ENCODE results near the gene ACTL8.
"Not testable (repeated sequence)": the region's sequence is repeated elsewhere in the genome, so short reads cannot be mapped to it uniquely, and the experiment has no call there.

The ACTL8 gene

DNA sequence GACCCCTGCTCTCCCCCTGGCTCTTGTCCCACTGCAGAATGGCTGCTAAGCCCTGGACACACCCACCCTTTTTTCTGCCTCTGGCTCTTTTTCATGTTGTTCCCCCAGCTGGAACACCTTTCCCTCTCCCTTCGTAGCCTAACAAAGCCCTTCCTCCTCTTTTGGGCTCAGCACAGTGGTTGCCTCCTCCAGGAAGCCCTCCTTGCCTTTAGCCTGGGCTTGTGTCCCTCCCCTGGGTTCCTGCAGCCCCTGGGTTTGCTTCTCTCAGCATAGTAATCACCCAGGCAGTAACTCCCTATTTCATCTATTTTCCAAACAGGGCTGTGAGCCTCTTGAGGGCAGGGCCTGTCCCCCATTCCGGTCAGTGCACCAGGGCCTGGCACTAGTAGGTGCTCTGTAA lies 19.8 kb upstream of the ACTL8 start:
- DNase-seq (ENCODE audit: low read depth in 2 of 2) = no peak

DNA sequence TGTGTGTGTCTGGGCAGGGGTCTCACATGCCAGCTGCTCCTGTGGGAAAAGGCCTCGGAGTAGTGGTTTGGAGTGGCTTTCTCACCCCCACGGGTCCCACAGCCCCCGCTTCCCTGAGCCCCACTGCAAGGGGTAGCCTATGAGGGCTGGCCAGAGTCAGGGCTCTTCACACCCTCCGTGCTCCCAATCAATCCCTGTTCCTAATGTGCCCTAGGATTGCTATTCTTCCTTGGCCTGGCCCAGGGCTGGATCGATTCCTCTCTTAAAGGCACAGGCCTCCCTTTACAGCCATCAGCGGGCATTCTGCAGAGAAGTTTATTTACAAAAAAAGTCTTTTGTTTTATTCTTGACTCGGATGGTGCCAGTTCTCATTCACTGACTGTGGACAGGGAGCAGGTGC lies 19.3 kb upstream of the ACTL8 start:
- no peak for DNase-seq (ENCODE audit: low read depth in 2 of 2)

DNA sequence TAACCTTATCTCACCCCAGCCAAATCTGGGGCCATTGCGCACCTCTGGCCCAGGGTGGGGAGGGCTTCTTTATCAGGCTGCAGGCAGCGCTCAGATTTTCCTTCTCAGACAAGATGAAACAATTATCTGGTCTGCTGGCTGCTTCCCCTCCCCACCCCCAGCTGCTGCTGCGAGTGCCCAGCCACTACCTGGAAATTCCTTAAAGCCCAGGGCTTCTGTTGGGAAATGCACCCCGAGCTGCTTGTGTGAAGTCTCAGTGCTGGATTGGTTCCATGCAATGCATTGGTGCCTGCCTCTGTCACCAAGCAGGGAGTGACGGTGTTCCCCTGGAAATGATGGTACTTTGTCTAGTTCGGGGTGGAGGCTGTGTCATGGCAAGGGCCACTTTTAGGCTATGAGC lies 18.5 kb upstream of the ACTL8 start:
- DNase-seq (ENCODE audit: low read depth in 2 of 2) = no peak

DNA sequence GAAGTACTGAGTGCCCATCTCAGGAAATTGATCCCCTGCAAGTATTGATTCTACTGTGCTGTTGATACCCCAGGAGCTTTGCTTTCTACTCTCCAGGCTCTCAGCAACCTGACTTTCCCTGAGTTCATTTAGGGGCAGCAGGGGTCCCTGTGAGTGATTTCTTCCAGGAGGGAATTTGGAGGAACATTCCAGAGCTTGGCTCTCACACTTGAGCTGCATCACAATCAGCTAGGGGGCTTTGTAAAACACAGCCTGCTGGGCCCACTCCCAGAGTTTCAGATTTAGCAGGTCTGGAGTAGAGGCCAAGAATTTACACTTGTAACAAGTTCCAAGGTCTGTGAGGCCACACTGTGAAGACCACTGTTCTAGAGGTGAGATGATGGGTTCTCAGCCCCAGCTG lies 16.1 kb upstream of the ACTL8 start:
- DNase-seq (ENCODE audit: low read depth in 2 of 2) = no peak

DNA sequence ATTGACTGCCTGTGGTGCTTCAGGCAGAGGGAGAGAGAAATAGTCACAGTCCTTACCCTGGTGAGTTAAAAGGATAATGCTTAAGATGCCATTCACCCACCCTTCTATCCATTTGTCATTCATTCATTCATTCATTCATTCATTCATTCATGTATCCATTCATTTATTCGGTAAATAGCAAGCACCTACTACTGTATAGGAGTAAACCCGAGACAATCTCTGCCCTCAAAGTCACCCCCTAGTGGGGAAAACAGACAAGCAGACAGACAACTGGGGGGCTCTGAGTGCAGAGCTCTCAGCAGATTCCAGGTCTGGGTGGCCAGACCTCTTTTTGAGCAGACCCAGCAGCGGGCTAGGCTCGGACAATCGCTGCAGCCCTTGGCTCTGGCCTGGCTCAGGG lies 14.1 kb upstream of the ACTL8 start:
- no peak for DNase-seq (ENCODE audit: low read depth in 2 of 2)

DNA sequence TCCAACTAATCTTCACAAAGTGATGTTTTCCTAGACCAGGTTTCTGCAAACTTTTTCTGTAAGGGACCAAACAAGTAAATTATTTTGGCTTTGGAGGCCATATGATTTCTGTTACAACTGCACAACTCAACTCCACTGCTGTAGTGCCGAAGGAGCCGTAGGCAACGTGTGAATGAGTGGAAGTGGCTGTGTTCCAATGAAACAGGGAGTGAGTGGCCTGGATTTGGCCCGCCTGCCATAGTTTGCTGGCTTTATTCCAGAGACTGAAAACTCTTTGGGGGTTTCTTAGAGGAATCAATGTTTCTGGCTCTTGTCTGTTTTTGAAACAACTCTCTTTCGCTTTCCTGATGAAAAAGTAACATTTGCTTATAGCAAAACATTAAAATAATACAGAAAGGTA lies 12.6 kb upstream of the ACTL8 start:
- no peak for DNase-seq (ENCODE audit: low read depth in 2 of 2)

DNA sequence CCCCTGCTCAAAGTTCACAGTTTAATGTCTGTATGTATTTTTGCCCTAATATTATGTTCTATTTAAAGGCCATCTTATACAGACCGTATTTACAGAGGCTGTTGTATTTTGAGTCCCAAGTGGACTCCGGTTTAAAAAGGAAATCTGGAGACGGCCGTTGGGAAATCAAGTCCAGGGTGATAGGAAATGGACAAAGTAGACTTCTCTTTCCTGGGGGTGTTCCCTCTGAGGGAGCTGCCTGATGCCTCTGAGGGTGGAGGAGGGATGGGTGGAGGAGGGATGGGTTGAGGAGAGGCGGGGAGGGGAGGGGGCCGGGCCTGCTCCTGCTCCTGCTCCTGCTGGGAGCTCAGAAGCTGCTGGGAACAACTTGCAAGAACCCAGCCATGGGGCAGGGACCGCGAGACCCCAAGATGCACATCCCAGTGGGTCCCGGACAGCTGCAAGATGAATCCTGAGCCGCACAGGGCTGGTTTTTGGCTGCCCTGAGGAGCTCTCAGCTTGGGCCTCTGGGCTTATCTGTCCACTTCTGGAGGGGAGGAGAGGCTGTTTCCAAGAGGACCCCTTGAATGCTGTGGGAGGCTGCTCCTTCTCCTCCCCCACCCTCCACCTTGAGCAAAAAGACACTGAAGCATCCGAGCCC lies 12.0 kb upstream of the ACTL8 start:
- DNase-seq (ENCODE audit: low read depth in 2 of 2) = no peak

DNA sequence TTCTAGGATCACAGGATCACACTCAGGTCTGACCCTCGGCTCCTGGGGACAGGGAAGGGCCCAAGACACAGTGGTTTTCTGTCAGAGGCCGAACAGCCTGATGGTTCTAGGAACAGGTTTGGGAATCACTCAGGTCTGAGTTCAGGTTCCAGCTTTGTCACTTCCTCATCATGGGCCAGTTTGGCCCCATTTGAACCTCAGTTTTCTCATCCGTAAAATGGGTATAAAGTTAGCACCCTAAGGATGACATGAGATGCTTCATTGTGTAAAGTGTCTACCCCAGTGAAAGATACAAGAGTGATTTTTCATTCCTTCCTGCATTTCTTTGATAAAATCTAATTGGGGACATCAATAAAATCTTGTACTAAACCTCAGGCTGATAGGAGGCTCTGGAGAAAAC lies 11.2 kb upstream of the ACTL8 start:
- no peak for DNase-seq (ENCODE audit: low read depth in 2 of 2)

DNA sequence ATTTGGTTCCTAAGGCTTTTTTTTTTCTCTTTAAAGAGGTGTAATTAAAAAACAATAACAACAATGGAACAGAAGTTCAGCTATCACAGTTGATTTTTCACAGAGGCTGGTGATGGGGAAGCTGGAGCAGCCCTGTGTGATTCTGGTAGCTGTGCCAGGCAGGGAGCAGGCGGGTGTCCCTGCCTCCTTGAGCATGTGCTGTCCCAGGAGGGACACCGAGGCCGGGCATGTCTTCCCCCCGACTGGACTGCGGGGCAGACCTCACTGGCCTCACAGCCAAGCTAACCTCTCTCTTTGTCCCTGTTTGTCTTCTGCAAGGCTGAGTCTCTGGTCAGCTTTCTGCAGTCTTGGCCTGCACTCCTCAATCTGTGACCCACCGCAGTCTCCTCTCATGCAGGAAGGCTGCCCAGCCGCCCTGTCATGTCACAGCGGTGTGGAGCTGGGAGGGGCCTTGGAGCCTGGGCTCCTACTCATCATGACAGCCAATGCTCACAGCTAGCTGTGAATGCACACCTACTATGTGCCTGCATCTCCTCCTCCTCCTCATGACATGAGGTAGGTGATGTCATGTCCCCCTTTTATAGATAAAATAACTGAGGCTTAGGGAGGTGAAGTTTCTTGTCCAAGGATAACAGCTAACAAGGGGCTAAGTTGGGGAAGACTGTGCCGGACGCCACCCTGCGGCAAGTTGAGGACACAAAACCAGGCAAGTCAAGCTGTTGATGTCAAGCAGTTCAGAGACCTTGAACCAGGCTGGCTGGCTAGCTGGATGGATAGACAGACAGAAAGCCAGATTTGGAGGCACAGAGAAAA lies 10.3 kb upstream of the ACTL8 start:
- no peak for DNase-seq (ENCODE audit: low read depth in 2 of 2)

DNA sequence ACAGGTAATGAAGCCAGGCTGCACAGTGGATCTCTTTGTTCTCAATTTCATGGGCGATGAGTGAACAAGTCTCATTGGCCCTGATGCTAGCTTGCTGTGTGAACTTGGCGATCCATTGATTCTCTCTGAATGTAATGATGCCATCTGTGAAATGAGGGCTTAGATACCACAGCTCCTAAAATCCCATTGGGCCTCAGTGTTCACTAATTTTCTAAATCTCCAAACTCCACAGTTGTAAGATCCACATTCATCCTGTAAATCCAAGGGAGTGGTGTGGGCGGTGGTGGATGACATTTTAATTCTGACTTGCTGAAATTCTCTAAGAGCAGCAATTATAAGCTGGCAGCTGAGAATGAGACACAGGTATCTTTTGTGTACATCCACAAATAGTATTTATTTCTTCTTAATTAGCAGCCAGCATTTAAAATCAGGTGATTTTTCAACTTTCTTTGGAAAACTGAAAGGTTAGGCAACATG lies 9.6 kb upstream of the ACTL8 start:
- DNase-seq (ENCODE audit: low read depth in 2 of 2) = no peak

DNA sequence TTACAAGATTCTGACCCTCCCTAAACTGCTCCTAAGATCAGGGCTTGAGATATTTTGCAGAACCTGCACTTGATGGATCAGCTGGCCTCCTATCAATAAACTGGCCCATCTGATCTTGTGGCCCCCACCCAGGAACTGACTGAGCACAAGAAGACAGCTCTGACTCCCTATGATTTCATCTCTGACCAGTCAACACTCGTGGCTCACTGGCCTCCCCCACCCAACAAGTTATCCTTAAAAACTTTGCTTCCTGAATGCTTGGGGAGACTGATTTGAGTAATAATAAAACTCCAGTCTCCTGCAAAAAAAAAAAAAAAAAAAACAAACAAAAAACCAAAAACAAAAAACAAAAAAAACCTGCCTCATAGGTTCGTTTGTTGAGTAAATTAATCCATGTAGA lies 8.9 kb upstream of the ACTL8 start:
- not testable (repeated sequence) for DNase-seq (ENCODE audit: low read depth in 2 of 2)

DNA sequence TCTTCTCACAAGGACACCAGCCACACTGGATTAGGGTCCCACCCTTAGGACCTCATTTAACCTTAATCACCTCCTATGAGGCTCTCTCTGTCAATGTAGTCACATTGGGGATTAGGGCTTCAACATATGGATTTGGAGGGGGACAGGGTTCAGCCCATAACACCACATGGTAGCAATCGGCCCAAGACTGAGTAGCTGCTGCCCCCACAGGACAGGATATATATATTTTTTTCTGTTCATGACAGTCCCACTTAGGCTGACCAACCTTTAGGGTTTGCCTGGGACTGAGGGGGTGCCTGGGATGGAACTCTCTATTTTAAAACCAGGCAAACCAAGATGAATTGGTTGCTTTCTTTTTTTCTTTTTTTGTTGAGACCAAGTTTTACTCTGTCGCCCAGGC lies 8.2 kb upstream of the ACTL8 start:
- DNase-seq (ENCODE audit: low read depth in 2 of 2) = no peak

DNA sequence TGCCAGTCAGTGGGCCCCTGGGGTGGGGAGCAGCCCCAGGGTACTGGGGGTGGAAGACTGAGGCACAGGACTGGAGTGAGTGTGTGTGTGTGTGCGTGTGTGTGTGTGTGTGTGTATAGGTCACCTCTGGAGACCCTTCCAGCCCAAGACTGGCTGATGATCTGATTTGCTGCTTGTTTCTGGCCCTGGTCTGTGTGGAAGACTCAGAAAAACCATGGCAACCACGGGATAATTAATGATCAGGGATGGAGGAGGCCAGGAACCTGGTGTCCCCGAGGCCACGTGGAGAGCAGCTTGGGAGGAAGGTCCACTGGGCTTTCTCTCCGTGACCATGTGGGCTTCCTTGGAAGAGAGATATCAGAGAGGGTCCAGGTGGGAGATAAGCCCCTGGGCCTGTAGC lies 4.8 kb upstream of the ACTL8 start:
- DNase-seq (ENCODE audit: low read depth in 2 of 2) = no peak

DNA sequence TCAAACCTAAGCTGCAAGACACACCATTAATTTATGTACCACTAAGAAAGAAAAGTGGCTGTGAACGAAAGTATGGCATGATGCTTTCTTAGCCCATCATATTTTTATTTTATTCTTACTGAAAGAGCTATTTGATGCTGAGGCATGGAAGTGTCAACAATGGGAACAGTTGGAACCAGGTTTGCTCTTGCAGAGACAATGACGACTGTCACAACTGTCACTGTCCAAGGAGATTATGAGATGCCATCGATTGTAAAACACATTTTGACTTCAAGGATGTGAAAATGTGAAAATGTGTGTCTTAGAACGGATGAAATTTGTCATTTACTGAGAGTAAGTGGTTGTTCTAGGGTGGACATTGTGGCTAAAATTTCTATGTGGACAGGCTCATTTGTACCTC lies 2.8 kb upstream of the ACTL8 start:
- no peak for DNase-seq (ENCODE audit: low read depth in 2 of 2)

DNA sequence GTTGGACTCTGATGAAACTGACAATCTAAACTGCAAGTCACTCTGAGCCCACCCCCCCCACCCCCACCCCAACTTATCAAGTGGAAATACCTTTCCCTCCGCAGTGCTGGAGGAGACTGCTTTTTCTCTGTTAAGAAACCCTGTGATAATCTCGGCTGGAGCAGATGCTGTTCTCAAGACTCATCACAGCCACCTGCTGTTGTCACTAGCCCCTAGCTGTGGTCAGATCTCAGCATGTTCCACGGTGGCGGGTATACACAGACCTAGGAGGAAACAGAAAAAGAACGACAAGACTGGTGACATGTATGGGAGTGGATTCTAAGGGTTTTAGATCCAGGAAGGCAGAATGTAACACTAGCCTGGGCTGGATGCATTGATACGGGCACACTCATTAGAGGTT lies 2.3 kb downstream of the ACTL8 start:
- DNase-seq (ENCODE audit: low read depth in 2 of 2) = no peak

DNA sequence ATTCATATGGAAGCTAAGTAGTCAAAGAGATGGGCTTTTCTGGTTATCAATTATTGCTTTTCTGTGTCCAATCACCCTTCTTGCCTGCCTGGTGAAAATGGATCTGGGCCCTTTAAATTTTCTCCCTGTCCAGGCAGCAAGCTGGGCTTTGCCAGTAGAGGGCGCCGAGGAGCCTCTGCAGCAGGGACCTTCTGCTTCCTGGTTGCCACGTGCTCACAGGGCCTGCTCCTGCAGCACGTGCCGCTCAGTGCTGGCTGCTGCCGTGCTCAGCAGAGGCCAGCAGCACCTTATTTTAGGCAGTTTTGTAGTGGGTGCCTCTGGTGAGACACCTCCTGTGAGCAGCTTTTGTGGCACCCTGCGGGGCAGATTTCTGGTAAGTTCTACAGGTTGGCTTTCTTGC lies 4.0 kb downstream of the ACTL8 start:
- DNase-seq (ENCODE audit: low read depth in 2 of 2) = no peak

DNA sequence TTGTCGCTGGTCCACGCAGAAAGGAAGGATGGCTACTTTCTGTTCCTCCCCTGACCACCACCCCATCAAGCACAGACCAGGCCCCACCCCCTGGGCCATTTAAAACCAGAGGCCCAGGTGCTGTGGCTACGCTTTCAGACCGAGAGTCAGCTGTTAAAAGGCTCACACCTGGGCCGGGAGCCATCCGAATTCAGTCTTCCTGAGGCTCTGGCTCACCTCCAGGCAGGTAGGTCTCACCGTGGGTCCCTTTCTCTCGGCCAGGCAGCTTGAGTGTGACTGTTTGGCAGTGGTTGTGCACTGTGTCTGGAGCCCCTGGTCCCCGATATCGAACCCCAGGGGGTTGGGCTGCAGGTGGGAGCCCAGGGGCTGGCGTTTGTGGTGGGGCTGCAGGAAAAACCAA lies 7.2 kb downstream of the ACTL8 start:
- DNase-seq (ENCODE audit: low read depth in 2 of 2) = no peak

DNA sequence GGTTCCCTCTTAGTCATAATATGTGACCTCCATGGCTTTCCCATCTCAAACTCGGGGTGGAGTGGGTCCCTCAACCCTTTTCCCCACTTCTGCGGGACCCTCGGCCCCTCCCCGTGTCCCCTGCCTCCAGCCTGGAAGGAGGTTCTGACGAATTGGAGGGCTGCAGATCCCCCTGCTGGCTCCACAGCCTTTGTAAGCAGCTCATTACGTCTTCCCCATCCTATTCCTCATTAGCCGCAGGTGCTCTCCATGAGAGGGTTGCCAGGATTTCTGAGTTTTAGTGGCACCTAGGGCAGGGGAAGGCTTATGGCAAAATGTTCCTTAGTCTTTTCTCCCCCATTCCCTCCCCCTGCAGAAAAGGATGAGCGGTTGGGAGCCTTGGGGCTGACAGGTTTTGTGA lies 8.3 kb downstream of the ACTL8 start:
- no peak for DNase-seq (ENCODE audit: low read depth in 2 of 2)

DNA sequence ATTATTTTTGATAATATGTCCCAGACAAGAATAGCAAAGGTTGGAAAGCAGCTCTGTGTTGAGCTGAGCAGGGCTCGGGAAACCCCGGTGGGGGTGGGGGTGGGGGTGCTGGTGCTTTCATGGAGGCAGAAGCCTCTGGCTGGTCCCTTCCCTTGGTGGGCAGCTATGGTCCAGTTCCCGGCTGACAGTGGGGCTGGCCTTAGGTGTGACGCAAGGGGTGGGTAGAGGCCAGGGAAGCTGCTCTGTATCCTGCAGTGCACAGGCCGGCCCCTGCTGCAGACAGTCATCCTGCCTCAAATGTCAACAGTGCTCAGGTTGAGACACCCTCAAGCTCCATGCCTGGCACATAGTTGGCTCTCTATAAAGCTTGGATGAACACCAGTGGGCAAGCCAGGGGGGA lies 8.9 kb downstream of the ACTL8 start:
- DNase-seq (ENCODE audit: low read depth in 2 of 2) = no peak

DNA sequence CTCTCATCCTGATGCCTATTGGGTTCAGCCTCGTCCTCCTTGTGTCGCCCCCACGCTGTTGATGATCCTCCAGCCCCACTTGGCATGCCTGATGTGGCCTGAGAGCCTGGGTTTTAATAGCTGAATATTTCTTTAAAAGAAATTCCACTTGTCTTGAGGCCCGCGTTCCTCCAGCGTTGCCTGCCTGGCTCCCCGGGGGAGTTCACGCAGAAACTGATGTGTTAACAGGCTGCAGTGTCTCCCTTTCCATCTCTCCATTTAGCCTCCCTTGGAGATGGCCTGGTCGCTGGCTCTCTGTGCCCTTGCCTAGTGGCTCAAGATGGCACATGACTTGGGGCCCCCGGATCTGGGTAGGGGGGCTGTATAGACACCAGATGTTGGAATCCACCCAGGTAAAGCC lies 9.5 kb downstream of the ACTL8 start:
- no peak for DNase-seq (ENCODE audit: low read depth in 2 of 2)

DNA sequence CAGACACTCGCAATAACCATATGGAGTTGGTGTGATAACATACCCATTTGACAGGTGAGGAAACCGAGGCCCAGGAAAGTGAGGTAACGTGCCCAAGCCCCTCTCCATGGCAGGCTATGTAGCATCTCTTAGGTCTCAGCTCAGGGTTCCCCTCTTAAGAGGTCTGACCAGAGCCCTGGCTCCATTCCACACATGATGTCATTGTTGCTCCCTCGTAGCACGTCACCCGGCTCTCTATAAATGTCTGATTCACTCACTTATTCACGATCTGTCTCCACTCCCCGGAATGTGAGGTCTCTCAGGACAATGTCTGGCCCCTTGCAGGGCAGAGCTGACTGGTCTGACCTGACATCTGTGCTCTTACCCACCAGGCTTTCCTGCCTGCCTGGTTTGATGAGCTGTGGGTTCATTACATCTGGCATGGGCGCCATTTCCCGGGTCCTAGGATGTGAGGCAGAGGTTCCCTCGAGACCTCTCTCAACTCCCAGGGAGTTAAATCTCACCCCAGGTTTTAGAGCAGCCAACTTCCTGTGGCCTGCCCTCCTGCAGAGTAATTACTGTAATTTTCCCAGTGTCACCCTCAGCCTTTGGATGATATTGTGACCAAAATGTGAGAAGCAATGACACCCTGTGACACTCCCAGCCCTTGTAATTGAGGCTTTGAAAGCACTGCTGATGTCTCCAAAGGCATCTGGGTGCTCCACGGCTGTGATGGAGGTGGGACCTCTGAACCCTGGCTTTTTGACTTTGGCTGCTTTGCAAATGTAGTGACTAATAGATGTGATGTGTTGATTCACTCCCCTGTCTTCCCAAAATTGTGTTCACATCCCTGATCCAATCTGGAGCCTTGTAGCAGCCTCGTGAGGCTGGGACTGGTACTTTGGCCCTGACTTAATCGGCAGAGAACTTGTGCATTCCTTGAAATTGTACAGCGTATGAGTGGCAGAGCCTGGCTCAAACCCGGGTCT lies 10.6 kb downstream of the ACTL8 start:
- no peak for DNase-seq (ENCODE audit: low read depth in 2 of 2)

DNA sequence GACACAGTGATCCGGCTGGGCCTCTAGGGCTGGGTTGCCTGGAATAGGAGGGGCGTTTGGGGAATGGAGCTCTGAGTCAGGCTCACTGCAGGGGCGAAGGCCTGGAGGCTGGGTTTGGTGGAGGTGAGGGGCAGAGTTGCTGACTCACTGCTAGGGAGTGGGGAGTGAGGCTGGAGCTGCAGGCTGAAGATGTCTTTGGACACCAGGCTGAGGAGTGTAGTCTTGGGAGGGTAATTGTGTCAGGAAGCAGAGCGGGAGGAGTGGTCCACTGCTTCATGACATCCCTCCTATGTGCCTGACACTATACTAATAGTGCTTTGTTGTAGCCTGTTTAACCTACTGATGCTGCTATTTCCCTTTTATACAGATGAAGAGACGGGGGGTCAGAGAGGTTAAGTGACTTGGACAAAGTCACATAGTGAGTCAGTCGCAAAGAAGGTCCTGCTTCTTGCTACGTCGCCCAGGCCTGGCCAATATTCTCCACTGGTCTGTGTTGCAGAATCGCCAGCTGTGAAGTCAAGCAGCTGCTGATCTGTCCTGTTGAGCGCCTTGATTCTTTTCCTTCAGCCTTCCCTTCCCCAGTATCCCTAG lies 13.6 kb downstream of the ACTL8 start:
- no peak for DNase-seq (ENCODE audit: low read depth in 2 of 2)
